ENCODE results near the gene PIEZO2. TPM values are rescaled to one million over a fixed set of nuclear protein-coding genes. Genes with fewer than 3 reads are reported as not detected.

PIEZO2 gene
- polyA plus RNA-seq, 1 donor (not counting 4 experiments of a cell fraction or from before 2014, with no cell fraction given), result not detected

- H3K27me3 ChIP-seq (ENCODE audit: control insufficient read depth, extremely low read depth, insufficient read depth, low read length), result no peaks in the 10 kb centered on the region
- no peaks in the 10 kb centered on the region for H3K9me1 ChIP-seq (ENCODE audit: control insufficient read depth, extremely low read depth, insufficient read depth, low read length)
- DNase-seq (ENCODE audit: low read depth, low spot score) (no peak), FAIRE-seq (no peak)
- no peaks in the 10 kb centered on the region for H3K36me3 ChIP-seq (ENCODE audit: control insufficient read depth in 2 of 2, extremely low read depth in 1 of 2, insufficient read depth in 2 of 2, low read length in 2 of 2)
- H3K9me3 ChIP-seq (ENCODE audit: control insufficient read depth, low read depth, low read length), result no peaks in the 10 kb centered on the region
- no peaks in the 10 kb centered on the region for H3K79me2 ChIP-seq (ENCODE audit: control insufficient read depth, insufficient read depth, low read length)
- no peak for TF ChIP-seq CTCF (optimal IDR thresholded peaks at IDR 0.05 in 1 of 3, IDR thresholded peaks at IDR 0.05 in 1 of 3, conservative IDR thresholded peaks at IDR 0.05 in 1 of 3; ENCODE audit: extremely low read depth in 1 of 3, insufficient read depth in 2 of 3, low read length in 3 of 3)
- TF ChIP-seq EZH2 (IDR thresholded peaks at IDR 0.05; ENCODE audit: low read length), result no peak
- H2AFZ ChIP-seq (ENCODE audit: control insufficient read depth, low read length), result no peak overlapping the region
- dilution Hi-C loops (cut with MboI; ENCODE audit: extremely low pct_ligation_motif_present, low sequenced_read_pairs), result no loop called here
- H4K20me1 ChIP-seq (ENCODE audit: control insufficient read depth, extremely low read depth, insufficient read depth, low read length), result no peaks in the 10 kb centered on the region
- no peak overlapping the region for H3K9ac ChIP-seq (ENCODE audit: control insufficient read depth, extremely low read depth, insufficient read depth, low read length)
- H3K4me3 ChIP-seq (ENCODE audit: control insufficient read depth in 2 of 3, extremely low read depth in 1 of 3, insufficient read depth in 2 of 3, low read depth in 1 of 3, low read length in 3 of 3), result no peak overlapping the region
- no peaks in the 10 kb centered on the region for H3K4me1 ChIP-seq (ENCODE audit: control insufficient read depth, extremely low read depth, insufficient read depth, low read length)
- no peak overlapping the region for H3K4me2 ChIP-seq (ENCODE audit: control insufficient read depth, extremely low read depth, insufficient read depth, low read depth, low read length)
- no peak overlapping the region for H3K27ac ChIP-seq (ENCODE audit: control insufficient read depth, insufficient read depth, low read length)
These were observed 30.7 kb upstream of the PIEZO2 start for GRCh38 chr18:11179959-11180519.

GRCh38 chr18:11178951-11179549 lies 29.7 kb upstream of the PIEZO2 start:
- Histone ChIP-seq H3K79me2 (ENCODE audit: control insufficient read depth, insufficient read depth, low read length) (no peaks in the 10 kb centered on the region), H3K9me1 (ENCODE audit: control insufficient read depth, extremely low read depth, insufficient read depth, low read length) (no peaks in the 10 kb centered on the region), H3K4me3 (ENCODE audit: control insufficient read depth in 2 of 3, extremely low read depth in 1 of 3, insufficient read depth in 2 of 3, low read depth in 1 of 3, low read length in 3 of 3) (no peak overlapping the region), H3K27me3 (ENCODE audit: control insufficient read depth, extremely low read depth, insufficient read depth, low read length) (no peaks in the 10 kb centered on the region), H3K4me1 (ENCODE audit: control insufficient read depth, extremely low read depth, insufficient read depth, low read length) (no peaks in the 10 kb centered on the region), H2AFZ (ENCODE audit: control insufficient read depth, low read length) (no peak overlapping the region), H3K9me3 (ENCODE audit: control insufficient read depth, low read depth, low read length) (no peaks in the 10 kb centered on the region), H3K36me3 (ENCODE audit: control insufficient read depth in 2 of 2, extremely low read depth in 1 of 2, insufficient read depth in 2 of 2, low read length in 2 of 2) (no peaks in the 10 kb centered on the region), H3K27ac (ENCODE audit: control insufficient read depth, insufficient read depth, low read length) (no peak overlapping the region), H3K9ac (ENCODE audit: control insufficient read depth, extremely low read depth, insufficient read depth, low read length) (no peak overlapping the region), H3K4me2 (ENCODE audit: control insufficient read depth, extremely low read depth, insufficient read depth, low read depth, low read length) (no peak overlapping the region), H4K20me1 (ENCODE audit: control insufficient read depth, extremely low read depth, insufficient read depth, low read length) (no peaks in the 10 kb centered on the region)
- DNase-seq (ENCODE audit: low read depth, low spot score) (no peak), FAIRE-seq (no peak)
- TF ChIP-seq CTCF (optimal IDR thresholded peaks at IDR 0.05 in 1 of 3, IDR thresholded peaks at IDR 0.05 in 1 of 3, conservative IDR thresholded peaks at IDR 0.05 in 1 of 3; ENCODE audit: extremely low read depth in 1 of 3, insufficient read depth in 2 of 3, low read length in 3 of 3), result no peak
- TF ChIP-seq EZH2 (IDR thresholded peaks at IDR 0.05; ENCODE audit: low read length), result no peak
- dilution Hi-C loops (cut with MboI; ENCODE audit: extremely low pct_ligation_motif_present, low sequenced_read_pairs), result no loop called here

All from keratinocyte (primary cell).